ENCODE data around the gene SOX11.

The SOX11 gene

GRCh38 chr2:5697562-5697961 lies 5.4 kb downstream of the SOX11 start:
- TF ChIP-seq ZBTB7A (IDR thresholded peaks at IDR 0.05; ENCODE audit: low read depth) = no peak
- no peak for TF ChIP-seq EGR1 (IDR thresholded peaks at IDR 0.05)
- TF ChIP-seq TCF12 (IDR thresholded peaks at IDR 0.05; ENCODE audit: low read depth) = no peak
- TF ChIP-seq CEBPB (IDR thresholded peaks at IDR 0.05) = no peak
- no peak for TF ChIP-seq YY1 (IDR thresholded peaks at IDR 0.05; ENCODE audit: low read depth)
- TF ChIP-seq TEAD4 (IDR thresholded peaks at IDR 0.05) = no peak
- TF ChIP-seq CREB1 (IDR thresholded peaks at IDR 0.05; ENCODE audit: low read depth) = no peak
- TF ChIP-seq EP300 (IDR thresholded peaks at IDR 0.05; ENCODE audit: borderline replicate concordance) = no peak
- TF ChIP-seq TAF1 (IDR thresholded peaks at IDR 0.05; ENCODE audit: low read depth) = no peak
- TF ChIP-seq, protein P1, sequence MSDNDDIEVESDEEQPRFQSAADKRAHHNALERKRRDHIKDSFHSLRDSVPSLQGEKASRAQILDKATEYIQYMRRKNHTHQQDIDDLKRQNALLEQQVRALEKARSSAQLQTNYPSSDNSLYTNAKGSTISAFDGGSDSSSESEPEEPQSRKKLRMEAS (IDR thresholded peaks at IDR 0.05) = no peak
- TF ChIP-seq, protein P2, sequence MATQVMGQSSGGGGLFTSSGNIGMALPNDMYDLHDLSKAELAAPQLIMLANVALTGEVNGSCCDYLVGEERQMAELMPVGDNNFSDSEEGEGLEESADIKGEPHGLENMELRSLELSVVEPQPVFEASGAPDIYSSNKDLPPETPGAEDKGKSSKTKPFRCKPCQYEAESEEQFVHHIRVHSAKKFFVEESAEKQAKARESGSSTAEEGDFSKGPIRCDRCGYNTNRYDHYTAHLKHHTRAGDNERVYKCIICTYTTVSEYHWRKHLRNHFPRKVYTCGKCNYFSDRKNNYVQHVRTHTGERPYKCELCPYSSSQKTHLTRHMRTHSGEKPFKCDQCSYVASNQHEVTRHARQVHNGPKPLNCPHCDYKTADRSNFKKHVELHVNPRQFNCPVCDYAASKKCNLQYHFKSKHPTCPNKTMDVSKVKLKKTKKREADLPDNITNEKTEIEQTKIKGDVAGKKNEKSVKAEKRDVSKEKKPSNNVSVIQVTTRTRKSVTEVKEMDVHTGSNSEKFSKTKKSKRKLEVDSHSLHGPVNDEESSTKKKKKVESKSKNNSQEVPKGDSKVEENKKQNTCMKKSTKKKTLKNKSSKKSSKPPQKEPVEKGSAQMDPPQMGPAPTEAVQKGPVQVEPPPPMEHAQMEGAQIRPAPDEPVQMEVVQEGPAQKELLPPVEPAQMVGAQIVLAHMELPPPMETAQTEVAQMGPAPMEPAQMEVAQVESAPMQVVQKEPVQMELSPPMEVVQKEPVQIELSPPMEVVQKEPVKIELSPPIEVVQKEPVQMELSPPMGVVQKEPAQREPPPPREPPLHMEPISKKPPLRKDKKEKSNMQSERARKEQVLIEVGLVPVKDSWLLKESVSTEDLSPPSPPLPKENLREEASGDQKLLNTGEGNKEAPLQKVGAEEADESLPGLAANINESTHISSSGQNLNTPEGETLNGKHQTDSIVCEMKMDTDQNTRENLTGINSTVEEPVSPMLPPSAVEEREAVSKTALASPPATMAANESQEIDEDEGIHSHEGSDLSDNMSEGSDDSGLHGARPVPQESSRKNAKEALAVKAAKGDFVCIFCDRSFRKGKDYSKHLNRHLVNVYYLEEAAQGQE (IDR thresholded peaks at IDR 0.05; ENCODE audit: low read depth) = no peak
- TF ChIP-seq, protein P3, sequence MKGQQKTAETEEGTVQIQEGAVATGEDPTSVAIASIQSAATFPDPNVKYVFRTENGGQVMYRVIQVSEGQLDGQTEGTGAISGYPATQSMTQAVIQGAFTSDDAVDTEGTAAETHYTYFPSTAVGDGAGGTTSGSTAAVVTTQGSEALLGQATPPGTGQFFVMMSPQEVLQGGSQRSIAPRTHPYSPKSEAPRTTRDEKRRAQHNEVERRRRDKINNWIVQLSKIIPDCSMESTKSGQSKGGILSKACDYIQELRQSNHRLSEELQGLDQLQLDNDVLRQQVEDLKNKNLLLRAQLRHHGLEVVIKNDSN (IDR thresholded peaks at IDR 0.05) = no peak
- TF ChIP-seq RAD21 (IDR thresholded peaks at IDR 0.05; ENCODE audit: low read depth) = no peak
- TF ChIP-seq NFIC (IDR thresholded peaks at IDR 0.05) = no peak
- TF ChIP-seq FOXM1 (IDR thresholded peaks at IDR 0.05; ENCODE audit: borderline replicate concordance, low read depth) = no peak

GRCh38 chr2:5698134-5698533 lies 6.0 kb downstream of the SOX11 start:
- TF ChIP-seq EP300 (IDR thresholded peaks at IDR 0.05; ENCODE audit: borderline replicate concordance) (no peak), ZBTB7A (IDR thresholded peaks at IDR 0.05; ENCODE audit: low read depth) (no peak), TEAD4 (IDR thresholded peaks at IDR 0.05) (no peak), FOXM1 (IDR thresholded peaks at IDR 0.05; ENCODE audit: borderline replicate concordance, low read depth) (no peak)
- TF ChIP-seq, protein P2 (IDR thresholded peaks at IDR 0.05; ENCODE audit: low read depth) = no peak

DNA sequence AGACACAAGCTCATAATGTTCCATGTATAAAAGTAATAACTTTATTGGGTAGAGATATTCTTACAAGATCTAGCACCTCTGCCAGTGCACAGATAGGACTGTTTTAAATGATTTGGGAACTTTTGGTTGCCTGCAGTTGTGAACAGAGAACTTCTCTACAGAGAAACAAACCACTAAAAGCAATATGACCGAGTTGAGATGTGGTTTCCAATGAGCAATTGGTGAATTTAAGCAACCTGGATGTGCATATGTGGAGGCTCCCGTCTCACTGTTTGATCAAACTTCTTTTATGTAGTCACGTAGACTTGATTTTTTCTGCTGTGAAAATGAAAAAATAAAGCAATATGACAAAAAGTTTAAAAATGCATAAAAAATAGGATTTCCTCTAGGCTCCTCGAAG lies 7.8 kb downstream of the SOX11 start:
- TF ChIP-seq NFIC (IDR thresholded peaks at IDR 0.05) (no peak), TEAD4 (IDR thresholded peaks at IDR 0.05) (no peak), CEBPB (IDR thresholded peaks at IDR 0.05) (no peak), RAD21 (IDR thresholded peaks at IDR 0.05; ENCODE audit: low read depth) (no peak), CREB1 (IDR thresholded peaks at IDR 0.05; ENCODE audit: low read depth) (no peak), TAF1 (IDR thresholded peaks at IDR 0.05; ENCODE audit: low read depth) (no peak), ZBTB7A (IDR thresholded peaks at IDR 0.05; ENCODE audit: low read depth) (no peak), EP300 (IDR thresholded peaks at IDR 0.05; ENCODE audit: borderline replicate concordance) (no peak), EGR1 (IDR thresholded peaks at IDR 0.05) (no peak), FOXM1 (IDR thresholded peaks at IDR 0.05; ENCODE audit: borderline replicate concordance, low read depth) (no peak), TCF12 (IDR thresholded peaks at IDR 0.05; ENCODE audit: low read depth) (no peak), YY1 (IDR thresholded peaks at IDR 0.05; ENCODE audit: low read depth) (no peak)
- TF ChIP-seq, protein P1 (IDR thresholded peaks at IDR 0.05) = no peak
- TF ChIP-seq, protein P3 (IDR thresholded peaks at IDR 0.05) = no peak
- TF ChIP-seq, protein P2 (IDR thresholded peaks at IDR 0.05; ENCODE audit: low read depth) = no peak

DNA sequence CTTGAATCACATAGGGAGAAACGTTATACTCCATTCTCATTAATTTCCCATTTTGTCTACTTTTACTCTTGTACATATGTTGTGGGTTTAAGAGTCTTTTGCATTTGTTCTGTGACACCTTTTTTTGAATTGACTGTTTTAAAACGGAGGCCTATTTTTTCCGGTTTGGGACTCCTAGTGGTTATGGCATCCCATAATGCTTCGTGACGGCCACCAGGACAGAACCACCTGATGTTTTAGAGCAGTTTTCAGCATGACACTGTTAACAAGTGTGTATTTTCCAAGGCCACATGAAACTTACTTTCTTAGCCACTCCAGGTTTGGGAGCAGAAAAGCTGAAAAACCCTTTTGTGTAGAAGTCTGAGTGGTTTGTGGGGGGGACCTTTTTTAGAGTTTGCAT lies 8.4 kb downstream of the SOX11 start:
- no peak for TF ChIP-seq CREB1 (IDR thresholded peaks at IDR 0.05; ENCODE audit: low read depth)
- TF ChIP-seq FOXM1 (IDR thresholded peaks at IDR 0.05; ENCODE audit: borderline replicate concordance, low read depth) = no peak
- no peak for TF ChIP-seq TAF1 (IDR thresholded peaks at IDR 0.05; ENCODE audit: low read depth)
- TF ChIP-seq CEBPB (IDR thresholded peaks at IDR 0.05) = no peak
- TF ChIP-seq RAD21 (IDR thresholded peaks at IDR 0.05; ENCODE audit: low read depth) = no peak
- TF ChIP-seq, protein P1 (IDR thresholded peaks at IDR 0.05) = no peak
- TF ChIP-seq, protein P2 (IDR thresholded peaks at IDR 0.05; ENCODE audit: low read depth) = no peak
- no peak for TF ChIP-seq YY1 (IDR thresholded peaks at IDR 0.05; ENCODE audit: low read depth)
- no peak for TF ChIP-seq NFIC (IDR thresholded peaks at IDR 0.05)

Data from Ishikawa (cell line).